22Rv1 (cell line): ENCODE measurements around the gene ZFY.

ENCODE experiments used
- H3K27ac ChIP-seq: fragments of 450-650 bp; 2 replicates; pipeline ENCODE4 v1.5.1; 2017
- CTCF ChIP-seq: fragments of 450-650 bp; IDR thresholded peaks from 2 replicates; pipeline ENCODE4 v1.5.1; 2017; ENCODE audit warnings: mild to moderate bottlenecking
- ZFX ChIP-seq: fragments of 450-650 bp; IDR thresholded peaks from 2 replicates; pipeline ENCODE4 v1.6.1; 2017; ENCODE audit warnings: antibody characterized with exemption, borderline replicate concordance

Gene ZFY

GRCh38 chrY:3021176-3021575 lies 86.0 kb downstream of the ZFY start:
- TF ChIP-seq CTCF (no peak), ZFX (no peak)
- H3K27ac ChIP-seq = no peak overlapping the region

GRCh38 chrY:3023606-3024005 lies 88.4 kb downstream of the ZFY start:
- H3K27ac ChIP-seq = no peak overlapping the region
- TF ChIP-seq ZFX = no peak
- no peak for TF ChIP-seq CTCF

GRCh38 chrY:3025357-3025756 lies 90.2 kb downstream of the ZFY start:
- TF ChIP-seq ZFX = no peak
- TF ChIP-seq CTCF = no peak
- H3K27ac ChIP-seq = no peak overlapping the region
